GM21825 (cell line): ENCODE data around the gene ROR1.

Experiments
- ATAC-seq: cut with Tn5 transposase; IDR thresholded peaks from one replicate; pipeline ENCODE4 v1.9.1; 2021; ENCODE audit warnings: mild to moderate bottlenecking, moderate library complexity; ENCODE audit not compliant: unreplicated experiment

Gene ROR1

DNA sequence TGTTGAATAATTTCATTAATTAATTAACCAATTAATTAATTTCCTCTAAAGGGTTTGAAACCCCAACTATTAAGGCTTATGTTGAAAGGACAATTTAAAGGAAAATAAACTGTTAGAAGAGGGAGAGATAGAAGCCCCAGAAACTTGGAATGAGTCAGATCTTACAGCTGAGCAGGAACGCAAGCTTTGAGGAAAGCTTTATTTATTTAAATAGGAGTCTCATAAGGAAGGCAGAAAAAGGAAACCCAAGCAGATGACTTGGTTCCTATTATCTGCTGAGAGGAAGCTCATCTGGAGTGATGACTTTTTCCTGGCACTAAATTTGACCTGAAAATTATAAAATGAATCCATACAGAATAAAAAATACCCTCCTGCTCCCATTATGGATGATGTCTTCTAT lies 105.1 kb downstream of the ROR1 start:
- no peak for ATAC-seq

DNA sequence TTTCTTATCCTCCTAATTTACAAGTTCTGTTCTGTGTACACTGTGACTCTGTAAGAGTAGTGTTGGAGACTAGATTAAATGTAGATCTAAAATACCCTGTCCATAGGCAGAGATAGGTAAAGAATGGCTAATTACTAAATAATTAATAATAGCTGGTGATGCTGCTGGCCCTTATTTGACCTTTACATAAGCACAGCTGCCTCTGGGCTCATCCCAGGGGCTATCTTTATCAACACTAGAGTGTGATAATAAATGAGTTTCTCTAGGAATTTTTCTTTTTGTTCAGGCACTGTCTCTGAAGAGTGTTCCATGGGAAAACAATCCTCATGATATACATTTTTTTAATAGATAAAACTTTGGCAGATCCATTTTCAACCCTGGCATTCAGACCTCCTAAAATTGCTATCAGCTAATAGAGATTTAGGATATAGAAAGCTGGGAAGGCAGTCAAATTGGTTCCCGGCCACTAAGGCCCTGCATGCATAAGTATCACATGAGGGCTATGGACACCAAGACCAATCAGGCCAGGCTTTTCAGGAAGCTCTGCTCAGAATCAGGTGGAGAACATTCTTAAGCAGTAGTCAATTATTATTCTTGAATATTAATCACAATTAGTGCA lies 107.2 kb downstream of the ROR1 start:
- ATAC-seq, result no peak

DNA sequence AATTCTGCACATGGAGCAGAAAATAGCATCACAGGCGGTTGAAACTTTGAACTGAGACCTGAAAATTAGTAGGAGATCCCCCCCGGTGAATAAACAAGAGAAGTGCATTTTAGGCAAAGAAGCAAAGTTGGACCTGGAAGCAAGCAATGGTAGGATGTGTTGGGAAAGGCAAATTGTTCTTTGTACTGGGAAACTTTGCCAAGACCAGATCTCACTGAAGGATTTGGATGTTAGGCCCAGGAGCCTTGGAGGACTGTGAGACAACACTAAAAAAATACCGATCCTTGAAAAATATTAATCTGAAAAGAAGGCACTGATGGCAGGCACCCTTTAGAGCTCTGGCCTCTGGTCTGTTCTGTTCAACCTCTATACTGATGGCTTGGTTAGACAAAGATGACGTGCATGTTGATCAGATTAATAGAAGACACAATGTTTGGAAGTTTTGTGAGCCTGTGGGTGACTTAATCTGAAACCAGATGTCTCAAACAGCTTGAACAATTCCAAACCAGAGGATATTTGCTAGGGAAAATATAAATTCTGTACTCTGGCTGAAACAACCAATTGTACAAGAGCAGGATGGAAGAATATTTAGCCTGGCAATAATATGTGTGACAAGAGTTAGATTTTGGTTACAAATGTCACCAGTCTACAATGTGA lies 108.4 kb downstream of the ROR1 start:
- ATAC-seq, result no peak

DNA sequence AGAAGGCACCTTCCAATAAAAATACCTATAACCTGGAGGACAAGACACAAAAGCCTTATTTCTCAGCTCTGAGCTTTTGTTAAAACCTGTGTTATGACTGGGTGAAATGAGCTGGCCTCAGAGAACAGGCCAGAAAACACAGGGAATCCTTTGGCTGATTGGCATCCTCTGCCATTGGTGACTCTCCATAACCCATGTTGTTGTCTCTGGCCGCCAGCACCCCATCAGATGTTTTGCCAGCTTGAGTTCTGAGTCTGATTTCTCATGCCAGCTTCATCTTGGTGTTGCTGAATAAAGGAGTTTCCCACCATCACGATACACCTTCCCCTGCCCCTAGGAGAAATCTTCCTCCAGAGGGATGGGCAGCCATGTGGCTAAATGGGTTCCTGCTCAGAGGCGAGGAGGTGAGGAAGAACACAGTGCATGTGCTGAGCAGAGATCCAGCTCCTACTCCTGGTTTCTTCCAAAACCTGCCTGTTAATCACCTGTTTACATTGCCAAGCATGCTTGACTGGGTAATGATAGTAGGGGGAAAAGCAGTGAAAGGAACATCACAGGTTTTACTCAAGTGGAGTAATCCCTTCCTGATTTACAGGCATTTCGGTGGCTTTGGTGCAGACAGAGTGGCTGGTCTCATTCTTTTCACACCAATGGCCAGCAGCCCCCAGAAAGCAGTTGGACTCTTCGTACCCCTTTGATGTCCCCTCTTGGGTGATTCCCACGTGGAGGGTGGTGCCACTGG lies 109.8 kb downstream of the ROR1 start:
- no peak for ATAC-seq

DNA sequence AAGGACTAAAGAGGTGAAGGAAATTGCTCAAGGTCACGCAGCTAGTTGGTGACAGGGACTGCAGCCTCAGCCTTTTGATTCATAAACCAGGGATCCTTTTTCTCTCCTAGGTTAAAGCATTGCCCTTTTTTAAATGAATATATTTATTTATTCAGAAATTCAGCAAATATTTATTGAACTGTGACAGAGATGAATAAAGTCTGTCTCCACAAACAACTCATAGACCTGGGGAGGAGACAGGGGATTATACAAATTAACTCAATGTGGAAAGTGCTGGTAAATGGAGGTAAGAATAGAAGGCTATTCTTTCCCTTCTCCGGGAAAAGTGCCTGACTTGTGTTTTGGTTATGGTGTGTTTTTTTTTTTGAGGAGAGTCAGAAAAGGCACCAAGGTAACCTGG lies 110.7 kb downstream of the ROR1 start:
- no peak for ATAC-seq

DNA sequence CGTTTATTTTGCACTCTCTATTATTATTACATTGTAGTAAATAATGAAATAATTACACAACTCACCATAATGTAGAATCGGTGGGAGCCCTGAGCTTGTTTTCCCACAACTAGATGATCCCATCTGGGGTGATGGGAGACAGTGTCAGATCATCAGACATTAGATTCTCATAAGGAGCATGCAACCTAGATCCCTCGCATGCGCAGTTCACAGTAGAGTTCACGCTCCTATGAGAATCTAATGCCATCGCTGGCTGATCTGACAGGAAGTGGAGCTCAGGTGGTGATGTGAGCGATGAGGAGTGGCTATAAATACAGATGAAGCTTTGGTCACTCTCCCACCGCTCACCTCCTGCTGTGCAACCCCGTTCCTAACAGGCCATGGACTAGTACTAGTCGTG lies 112.1 kb downstream of the ROR1 start:
- ATAC-seq, result no peak

DNA sequence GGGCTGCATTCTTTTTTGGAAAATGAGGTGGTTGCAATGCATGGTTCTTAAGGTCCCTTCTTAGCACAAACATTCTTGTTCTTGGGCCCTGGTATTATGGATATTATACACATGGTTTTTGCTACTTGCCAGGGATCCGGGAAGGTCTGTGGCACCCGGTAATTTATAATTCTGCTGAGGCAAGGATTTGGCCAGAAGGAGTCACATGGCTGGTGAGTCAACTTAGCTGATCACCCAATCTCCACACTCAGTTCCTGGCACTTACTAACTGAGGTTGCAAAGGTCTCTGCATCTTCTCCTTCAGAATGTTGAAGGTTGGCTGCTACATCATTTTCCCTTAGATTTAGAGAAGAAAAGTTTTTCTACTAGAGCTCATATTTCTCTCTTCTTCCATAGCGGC lies 112.5 kb downstream of the ROR1 start:
- no peak for ATAC-seq

DNA sequence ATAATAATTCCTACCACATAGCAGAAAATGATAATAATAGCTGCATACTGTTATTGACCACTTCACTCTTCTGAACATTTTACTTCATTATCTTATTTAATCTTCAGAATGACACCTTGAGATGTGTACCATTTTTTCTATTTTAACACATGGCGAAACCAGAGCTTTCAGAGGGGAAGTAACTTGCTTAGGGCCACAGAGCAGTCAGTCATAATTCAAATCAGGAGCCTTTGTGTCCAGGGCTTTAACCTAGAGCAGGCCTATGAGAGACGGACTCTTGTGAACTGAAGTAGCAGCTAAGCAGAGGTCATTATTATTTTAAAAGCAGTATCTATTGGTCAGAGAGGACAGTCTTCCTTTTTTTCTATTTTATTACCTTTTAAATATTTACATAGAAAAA lies 114.0 kb downstream of the ROR1 start:
- ATAC-seq, result no peak

DNA sequence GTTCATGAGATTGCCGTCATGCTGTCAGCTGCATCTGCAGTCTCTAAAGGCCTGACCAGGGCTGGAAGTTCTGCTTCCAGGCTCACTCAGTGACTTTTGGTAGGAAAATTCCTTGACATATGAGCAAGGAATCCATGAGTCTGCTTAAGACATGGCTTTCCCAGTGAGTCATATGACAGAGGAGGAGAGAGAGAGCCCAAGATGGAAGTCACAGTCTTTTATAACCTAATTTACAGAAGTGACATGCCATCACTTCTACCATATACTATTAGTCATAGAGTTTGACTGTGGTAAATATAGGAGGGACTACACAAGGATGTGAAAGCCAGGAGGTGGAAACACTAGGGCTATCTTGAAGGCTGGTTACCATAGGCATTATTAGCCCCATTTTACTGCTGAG lies 115.2 kb downstream of the ROR1 start:
- ATAC-seq, result no peak

DNA sequence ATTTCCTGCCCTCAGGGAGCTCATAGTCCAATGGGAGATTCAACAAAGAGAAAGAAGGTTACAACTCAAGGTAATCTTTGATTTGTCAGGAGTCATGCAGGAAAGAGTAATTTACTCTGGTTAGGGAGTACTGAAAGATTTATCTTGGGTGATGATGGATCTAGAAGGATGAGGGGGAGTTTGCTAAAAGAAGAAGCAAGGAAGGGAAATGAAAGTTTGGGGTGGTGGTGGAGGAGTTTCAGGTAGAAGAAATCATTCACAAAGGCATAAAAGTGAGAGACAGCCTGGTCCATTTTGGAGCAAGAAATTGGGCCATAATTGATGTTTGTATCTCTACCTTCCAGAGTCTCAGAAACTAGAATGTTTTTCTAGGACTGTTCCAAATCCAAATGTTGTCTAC lies 116.7 kb downstream of the ROR1 start:
- ATAC-seq, result no peak

DNA sequence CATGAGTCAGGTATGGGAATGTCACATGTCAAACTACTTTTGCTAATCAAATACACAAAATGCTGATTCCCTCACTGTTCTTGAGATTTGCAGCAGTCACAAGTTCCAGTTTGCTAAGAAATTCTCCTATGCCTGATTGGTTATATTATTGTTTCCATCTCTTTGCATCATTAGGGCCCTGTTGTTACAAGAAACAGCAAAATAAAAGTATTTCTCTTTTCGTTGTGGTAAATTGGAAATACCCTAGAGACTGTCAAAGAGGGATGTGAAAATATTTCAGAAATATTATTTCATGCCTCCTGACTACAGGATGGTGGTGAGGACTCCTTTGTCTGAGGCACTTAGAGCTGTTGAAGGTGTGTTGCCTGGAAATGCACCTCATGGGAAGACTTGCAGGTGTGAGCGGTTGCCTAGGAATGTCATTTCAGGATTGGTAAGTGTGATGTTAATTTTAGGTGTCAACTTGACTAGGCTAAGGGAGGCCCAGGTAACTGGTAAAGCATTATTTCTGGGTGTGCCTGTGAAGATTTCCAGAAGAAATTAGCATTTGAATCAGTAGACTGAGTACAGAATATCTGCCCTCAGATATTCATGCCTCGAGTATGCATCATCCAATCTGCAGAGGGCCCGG lies 117.4 kb downstream of the ROR1 start:
- ATAC-seq, result no peak

DNA sequence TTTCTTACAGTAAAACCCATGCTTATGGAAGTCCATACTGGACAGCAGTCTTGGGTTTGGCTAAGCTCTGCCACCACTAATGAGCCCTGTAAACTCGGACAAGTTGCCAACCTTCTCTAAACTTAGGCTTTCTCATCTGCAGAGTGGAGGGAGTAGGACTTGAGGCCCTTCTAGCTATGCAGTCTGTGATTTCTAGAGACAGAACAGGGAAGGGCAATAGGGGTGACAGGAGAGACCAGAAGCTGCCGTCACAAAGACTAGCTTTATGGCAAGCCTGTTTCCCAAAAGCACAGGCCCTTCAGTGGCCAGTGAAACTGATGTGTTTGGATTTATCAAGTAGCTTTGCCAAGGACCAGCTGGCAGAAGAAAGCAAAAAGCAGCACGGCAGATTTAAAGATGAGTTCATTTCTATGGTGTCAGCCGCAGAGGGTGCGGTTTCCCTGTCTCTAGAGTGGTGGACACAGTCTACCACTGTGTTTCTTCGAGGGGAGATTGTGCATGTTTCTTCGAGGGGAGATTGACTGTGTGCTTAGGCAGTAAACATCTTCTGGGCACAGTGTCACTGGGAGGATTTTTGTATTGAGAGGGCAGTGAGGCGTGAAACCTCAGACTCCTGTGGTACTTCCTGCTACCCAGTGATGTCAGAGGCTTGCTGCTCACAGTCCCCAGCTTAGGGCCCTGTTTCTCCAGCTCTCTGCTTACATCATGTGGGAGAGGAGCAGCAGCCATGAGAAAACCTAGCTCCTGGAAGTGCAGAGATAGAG lies 119.0 kb downstream of the ROR1 start:
- peak; percentile 99 for ATAC-seq

DNA sequence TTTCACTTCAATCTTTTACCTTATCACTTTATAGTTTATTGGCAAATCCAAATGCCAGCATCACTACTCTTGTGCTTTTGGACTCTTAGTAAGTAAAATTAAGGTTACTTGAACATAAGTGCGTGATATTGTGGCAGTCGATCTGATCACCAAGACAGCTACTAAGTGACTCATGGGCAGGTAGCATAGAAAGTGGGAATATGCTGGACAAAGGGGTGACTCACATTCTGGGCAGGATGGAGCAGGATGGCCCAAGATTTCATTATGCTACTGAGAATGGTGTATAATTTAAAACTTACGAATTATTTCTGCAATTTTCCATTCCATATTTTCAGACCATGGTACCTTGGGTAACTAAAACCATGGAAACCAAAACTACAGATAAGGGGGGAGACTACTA lies 120.2 kb downstream of the ROR1 start:
- ATAC-seq, result no peak

DNA sequence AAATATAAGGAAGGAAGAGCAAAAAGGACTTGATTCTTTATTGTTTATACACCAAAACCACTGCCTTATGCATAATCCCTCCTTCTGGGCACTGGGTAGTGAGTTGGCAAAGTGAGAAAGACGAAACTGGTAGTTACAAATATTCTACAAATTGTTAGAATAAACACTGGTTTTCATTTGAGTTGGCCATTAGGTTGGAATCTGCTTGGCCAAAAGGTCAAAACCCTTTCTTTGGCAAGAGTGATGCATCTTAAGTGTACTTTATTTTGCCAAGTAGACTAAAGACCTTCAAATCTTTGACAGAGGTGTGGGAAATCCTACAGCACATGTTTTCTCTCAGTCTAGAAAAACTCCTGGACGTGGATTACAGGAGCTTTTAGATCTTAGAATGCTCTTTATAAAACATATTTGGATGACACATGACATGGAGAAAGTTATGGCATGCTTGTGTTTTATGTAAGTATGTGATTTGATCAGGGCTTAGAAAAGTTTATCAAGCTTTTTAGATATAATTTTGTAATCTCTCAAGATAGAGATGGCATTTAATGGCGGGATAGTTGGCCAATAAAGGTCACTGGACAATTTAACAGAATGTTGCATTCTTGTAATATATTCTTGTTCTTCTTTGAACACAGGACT lies 120.9 kb downstream of the ROR1 start:
- ATAC-seq, result no peak

DNA sequence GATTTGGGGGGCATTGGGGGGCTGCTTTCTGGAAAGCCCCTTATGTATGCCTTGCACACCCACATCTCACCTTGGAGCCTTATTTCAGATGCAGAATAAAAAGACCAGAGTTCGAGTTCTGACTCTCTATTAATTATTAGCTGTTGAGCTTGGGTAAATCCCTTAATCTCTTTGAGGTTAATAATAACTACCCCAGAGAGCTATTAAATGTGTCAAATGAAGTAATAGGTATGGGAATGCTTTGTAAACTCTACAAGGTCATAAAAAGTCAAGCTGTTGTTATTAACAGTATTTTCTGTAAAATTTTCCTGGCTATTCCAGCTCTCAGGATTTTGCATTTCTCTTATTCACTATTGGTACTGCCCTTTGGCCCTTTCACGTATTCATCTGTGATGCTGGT lies 122.9 kb downstream of the ROR1 start:
- no peak for ATAC-seq

DNA sequence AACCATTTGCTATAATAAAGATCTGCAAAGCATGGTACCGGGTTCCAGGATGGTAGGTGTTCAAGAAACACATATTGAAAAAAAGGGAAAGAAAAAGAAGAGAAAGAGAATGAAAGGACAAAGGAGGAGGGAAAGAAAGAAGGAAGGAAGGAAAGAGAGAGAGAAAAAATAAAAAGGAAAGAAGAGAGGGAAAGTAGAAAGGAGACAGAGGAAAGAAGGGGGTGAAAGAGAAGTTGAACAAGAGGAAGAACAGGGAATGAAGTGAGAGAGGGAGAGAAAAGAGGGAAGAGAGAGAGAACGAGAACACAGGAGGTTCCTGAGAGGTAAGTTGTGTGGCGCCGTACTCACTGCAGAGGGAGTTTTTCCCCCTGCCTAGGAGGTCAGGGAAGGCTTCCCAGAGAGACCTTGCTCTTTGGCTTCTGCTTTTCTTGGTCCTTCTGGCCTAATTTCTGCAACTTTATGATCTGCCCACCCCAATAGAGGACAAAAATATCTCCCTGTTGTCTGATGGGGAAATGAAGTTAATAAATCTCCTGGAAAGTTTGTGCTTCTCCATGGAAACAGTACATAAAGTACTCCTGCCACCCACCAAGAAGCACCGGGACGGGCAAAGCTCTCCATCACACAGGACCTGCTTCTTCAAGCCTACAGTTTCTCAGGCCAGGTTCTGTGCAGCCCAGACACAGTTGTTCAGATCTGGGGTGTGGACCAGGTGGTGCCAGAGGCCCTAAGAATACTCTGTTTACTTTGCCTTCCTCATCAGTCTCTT lies 124.8 kb downstream of the ROR1 start:
- no peak for ATAC-seq

DNA sequence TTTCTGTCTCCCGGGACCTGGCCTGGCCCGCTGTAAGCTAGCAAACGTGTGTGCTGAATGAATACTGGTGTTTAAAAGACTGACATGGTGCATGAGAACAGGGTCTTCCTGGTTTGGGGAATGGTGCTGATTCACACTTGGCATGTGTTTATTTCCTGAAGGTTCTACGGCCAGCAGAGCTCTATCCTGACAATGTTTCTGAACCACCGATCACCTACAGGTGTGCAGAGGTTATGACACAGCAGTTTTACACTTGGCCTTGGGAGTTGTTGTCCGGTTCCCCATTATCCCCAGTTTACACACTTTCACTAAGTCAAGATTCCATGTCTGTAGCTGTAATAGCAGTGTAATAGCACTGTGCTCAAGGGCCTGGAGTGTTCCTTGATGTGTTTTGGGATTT lies 127.3 kb downstream of the ROR1 start:
- ATAC-seq, result no peak

DNA sequence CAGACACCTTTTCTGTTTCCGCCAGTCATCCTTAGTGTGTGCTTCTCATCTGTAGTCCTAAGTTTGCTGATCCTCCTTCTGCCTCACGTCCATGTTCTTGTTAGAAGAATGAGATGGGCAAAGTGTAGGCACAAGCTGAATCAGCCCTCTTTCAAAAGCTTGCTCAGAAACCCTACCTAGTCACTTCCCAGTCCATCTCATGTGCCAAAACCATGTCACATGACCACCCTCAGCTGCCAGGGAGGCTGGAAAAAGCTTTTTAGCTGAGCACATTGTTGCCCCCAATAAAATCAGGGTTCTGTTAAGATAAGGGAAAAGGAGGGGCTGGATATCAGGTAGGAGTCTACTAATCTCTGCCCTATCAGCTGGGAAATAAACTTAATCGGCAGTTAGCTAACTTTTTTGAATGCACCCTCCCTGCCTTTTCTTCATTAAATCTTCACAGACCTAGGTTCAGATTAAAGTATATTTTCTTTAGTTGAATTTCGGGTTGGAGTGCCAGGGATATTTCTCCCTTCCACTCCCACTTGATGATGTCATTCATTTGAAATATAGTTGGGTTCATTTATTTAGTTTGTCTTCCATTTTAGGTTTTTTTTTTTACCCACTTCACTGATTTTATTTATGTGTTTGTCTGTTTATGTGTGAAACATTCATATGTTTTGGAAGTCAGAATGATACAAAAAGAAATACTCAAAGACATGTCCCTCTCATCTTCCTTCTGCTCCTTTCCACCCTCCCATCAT lies 129.2 kb downstream of the ROR1 start:
- ATAC-seq, result no peak

DNA sequence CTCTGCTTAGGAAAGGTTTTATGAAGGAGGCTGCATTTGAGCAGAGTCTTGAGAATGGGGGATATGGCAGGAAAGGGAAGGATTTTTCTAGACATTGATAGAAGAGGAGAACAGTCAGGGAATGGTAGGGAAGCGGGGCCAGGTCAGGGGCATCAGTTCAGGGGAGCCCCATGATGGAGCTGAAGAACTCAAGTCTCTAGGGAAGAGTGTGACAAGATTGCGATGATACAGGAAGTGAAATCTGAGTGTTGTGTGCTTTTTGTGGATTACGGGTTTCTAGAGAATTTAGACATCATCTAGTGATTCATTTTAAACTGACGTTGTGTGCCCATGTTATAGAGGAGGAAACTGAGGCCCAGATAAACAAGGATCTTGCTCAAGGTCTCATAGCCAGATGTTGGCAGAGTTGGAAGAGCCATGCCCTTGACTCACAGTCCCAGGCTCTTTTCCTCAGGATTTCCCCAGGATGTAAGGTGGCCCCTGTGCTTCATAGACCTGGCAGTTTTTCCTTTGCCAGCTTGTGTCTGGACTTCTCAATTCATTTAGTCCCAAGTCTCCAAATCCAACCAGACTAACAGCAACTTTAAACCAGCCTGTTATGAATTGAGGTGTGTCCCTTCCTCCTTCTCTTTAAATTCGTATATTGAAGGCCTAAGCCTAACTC lies 130.3 kb downstream of the ROR1 start:
- ATAC-seq, result no peak
